Measurements from ENCODE around the gene MAPK8IP2.
"Not testable (repeated sequence)": the region's sequence is repeated elsewhere in the genome, so short reads cannot be mapped to it uniquely, and the experiment has no call there.

The MAPK8IP2 gene

DNA sequence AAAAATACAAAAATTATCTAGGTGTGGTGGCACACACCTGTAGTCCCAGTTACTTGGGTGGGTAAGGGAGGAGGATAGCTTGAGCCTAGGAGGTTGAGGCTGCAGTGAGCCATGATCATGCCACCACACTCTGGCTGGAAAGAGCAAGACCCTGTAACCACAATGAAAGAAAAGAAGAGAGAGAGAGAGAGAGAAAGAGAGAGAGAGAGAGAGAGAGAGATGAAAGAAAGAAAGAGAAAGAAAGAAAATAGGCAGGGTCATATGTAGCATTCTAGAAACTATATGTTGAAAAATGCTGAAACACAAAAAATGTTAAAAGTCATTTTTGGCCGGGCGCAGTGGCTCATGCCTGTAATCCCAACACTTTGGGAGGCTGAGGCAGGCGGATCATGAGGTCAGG, 13.7 kb downstream of the MAPK8IP2 start:
- not testable (repeated sequence) for DNase-seq

GRCh38 chr22:50620593-50621355, 20.2 kb downstream of the MAPK8IP2 start:
- peak; percentile 47 for DNase-seq

DNA sequence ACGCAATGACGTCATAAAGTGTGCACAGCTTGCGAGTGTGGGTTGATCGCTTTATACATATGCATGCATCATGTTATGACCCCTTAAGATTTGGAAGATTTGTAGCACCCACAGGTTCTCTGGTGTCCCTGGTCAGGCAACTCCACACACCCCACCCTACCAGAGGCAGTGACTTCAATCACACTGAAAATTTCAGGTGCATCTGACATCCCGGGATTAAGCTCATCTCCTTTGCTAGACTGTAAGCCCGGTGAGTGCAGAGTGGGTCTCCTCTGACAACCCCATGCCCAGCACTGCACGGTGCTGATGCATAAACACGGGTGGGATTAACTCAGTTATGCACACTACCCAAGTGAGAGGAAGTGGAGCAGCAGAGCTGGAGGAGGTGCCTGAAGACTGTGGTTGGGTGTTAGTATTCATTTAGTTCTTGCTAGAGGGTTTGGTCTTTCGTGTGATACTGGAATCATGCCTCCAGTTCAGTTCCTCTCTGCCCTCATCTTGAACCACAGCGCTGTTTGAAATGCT, 20.8 kb downstream of the MAPK8IP2 start:
- DNase-seq, result peak; percentile 29

DNA sequence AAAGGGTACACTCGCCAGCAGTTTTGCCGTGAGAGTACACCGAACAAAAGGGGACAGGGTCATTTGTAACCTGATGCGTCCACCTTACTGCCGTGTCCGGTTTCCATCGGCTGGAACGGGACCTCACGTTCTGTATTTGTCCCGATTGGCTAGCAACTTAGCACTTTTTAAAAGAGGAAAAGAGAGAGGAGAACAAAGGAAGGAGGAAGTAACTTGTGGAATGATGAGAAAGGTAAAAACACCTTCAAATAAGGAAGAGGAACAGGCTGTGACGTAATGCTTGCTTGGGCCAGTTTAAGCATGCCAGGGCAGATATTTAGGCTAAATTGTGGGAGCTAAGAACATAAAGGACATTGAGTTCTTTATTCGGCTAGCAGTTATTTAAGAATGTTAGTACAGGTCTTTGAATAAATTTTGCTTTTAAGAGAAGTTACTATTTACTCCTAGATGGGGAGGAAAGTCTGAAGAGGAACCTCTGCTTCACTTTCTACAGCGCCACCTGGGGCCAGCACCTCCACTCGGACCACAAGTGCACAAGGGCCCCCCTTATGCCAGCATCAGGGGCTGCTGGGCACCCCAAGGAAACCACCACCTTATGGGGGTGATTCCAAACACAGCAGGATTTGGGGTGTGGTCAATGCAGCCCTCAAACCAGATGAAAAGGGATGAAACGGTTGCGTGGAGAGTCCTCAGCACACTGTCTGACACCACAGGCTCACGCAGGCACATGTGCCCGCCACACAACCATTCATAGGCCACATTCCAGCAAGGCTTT, 21.5 kb downstream of the MAPK8IP2 start:
- peak; percentile 27 for DNase-seq

GRCh38 chr22:50622723-50623327, 22.2 kb downstream of the MAPK8IP2 start:
- DNase-seq, result no peak

- no peak for DNase-seq
Measured at GRCh38 chr22:50624347-50625130, 23.9 kb downstream of the MAPK8IP2 start.

DNA sequence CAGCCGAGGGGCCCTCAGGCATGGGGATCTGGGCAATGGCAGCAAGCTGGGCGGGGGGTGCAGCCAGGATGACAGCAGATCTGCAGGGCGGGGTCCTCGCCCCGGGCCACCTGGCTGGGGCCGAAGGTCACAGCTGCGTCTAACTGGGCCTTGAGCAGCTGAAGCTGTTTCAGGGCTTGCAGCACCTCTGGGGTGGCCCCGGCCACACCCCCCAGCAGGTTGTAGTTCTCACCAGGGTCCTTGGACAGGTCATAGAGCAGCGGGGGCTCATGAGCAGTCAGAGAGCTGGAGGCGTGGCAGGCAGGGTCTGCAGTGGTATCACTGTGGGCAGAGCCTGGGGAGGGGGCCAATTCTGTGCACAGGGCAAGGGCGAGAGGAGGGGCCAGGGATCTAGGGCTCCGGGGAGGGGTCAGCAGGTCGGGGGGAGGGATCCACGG, 24.6 kb downstream of the MAPK8IP2 start:
- DNase-seq, result no peak

- no peak for DNase-seq
Measured at GRCh38 chr22:50625568-50626313, 25.1 kb downstream of the MAPK8IP2 start.

DNA sequence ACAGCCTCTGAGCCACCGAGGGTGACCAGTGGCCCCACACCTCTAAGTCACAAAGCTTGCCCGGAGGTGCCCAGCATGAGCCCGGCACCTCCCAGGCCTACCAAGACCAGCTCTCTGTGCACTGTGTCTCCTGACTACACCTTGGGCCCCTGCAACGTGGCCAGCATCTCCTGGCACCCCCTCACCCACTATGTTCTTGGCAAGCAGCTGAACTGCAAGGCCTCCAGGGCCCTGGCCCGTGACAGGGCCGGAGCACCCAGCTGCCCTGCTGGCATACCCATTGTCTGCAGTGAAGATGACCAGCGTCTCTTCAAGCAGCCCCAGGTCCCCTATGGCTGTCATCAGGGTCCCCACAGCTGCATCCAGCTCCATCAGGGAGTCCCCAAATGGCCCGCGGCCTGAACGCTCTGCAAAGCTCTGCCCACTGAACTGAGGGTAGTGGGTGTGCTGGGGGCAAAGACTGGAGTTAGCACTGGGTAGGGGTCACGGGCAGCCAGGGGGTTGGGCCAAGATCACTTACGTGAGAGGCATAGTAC, 25.8 kb downstream of the MAPK8IP2 start:
- no peak for DNase-seq

- DNase-seq, result peak; percentile 22
Measured at GRCh38 chr22:50626850-50627641, 26.5 kb downstream of the MAPK8IP2 start.

GRCh38 chr22:50627642-50628542, 27.3 kb downstream of the MAPK8IP2 start, which contains the start of gene ARSA:
TSS of gene ARSA (minus strand) at chr22:50628152. CDS start at chr22:50627779, 373 bp downstream.
- peak; percentile 67 for DNase-seq

DNA sequence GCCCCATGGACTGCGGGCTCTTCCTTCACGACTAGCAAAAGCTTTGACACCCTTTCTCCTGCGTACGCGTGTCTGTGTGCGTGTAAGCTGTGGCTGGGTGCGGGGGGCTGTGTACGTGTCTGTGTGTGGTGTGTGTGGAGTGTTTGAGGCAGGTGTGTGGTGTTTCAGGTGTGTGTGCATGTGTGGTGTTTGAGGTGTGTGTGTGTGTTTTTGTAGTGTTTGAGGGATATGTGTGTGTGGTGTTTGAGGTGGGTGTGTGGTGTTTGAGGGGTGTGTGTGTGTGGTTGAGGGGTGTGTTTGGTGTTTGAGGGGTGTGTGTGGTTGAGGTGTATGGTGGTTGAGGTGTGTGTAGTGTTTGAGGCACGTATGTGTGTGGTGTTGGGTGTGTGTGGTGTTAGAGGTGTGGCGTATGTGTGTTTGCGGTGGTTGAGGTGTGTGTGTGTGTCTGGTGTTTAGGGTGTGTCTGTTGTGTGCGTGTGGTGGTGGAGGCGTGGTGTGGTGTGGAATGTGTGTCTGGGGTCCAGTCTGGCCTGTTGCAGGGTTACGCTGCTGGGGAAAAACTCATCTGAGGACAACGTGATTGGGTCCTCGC, 28.0 kb downstream of the MAPK8IP2 start:
- DNase-seq, result no peak

- no peak for DNase-seq
Measured at GRCh38 chr22:50630376-50630775, 29.8 kb downstream of the MAPK8IP2 start.

- DNase-seq, result no peak
Measured at GRCh38 chr22:50633086-50633485, 32.5 kb downstream of the MAPK8IP2 start.

- no peak for DNase-seq
Measured at GRCh38 chr22:50633771-50634170, 33.2 kb downstream of the MAPK8IP2 start.

DNA sequence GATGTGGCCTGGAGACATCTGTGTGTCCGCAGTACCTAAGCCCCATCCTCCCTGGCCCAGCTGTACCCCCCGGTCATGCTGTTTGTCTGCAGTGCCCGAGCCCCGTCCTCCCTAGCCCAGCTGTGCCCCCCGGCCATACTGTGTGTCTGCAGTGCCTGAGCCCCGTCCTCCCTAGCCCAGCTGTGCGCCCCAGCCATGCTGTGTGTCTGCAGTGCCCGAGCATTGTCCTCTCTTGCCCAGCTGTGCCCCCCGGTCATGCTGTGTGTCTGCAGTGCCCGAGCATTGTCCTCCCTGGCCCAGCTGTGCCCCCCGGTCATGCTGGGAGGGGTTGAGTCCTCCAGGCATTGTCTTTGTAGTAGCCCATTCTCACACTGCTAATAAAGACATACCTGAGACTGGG, 35.0 kb downstream of the MAPK8IP2 start:
- DNase-seq, result no peak

DNA sequence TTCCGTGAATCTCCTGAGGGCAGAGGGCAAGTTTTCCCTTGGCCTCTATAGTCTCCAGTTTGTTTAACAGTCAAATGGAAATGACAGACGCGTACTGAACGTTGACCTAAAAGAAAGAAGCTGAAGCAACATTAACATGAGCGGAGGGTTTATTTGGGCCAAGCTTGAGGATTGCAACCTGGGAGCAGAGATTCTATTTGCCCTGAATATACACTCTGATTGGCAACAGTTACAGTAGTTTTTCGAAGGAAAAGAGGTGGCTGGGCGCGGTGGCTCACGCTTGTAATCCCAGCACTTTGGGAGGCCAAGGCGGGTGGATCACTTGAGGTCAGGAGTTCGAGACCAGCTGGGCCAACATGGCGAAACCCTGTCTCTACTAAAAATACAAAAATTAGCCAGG, 39.7 kb downstream of the MAPK8IP2 start:
- DNase-seq, result not testable (repeated sequence)

DNA sequence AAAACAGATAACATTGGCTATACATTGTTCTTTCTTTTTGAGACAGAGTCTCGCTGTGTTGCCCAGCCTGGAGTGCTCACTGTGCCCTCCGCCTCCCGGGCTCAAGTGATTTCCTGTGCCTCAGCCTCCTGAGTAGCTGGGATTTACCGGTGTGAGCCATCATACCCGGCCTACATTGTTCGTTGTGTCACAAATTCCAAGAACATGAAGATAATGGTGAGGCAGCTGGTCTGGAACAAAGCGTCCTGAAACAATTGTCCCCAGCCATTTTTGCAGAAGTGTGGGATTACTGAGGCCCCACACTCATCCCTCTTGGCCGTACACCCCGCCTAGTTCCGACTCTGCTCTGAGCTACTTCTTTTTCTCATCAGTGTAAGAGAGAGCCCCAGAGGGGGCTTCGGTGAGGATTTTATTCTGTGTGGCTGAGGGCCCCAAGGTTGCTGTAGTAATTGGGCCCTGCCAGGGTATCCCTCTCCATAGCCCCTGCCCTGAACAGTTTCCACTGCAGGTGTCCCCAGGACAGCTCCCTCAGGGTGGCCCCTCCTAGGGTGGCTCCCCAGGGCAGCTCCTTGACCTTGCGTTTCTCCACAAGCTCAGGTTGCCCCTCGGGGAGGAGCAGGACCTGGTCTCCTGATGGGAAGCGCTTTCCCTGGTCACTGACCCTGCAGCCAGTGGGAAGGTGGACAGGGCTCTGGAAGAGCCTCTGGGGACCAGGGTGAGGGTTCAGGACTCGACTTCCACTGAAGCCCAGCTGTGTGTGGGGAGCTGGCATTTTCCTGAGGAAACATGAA, 40.5 kb downstream of the MAPK8IP2 start:
- DNase-seq, result no peak

All from activated CD4-positive, alpha-beta T cell treated with anti-CD3 and anti-CD28 coated beads, Interleukin-2, amount 50 U/mL, for 1 hour (primary cell).